Measurements from ENCODE around the gene BTNL8.

DNA sequence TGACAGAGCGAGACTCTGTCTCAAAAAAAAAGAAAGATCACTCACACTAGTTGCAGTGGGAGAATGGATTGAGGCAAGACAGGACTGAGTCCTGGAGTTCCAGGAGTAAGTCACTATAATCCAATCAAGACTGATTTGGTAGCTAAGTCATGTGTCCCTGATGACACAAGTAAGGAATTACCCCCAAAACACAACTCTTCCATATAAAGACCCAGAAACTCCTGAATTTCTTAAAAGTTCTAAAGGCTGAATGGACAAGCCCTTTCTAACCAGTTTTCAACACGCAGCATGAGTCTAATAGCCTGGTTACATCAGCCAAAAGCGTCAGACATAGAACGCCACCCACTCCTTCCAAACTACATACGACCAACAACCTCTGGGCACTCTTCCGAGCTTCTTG, 40.4 kb upstream of the BTNL8 start:
- TF ChIP-seq, protein P1, sequence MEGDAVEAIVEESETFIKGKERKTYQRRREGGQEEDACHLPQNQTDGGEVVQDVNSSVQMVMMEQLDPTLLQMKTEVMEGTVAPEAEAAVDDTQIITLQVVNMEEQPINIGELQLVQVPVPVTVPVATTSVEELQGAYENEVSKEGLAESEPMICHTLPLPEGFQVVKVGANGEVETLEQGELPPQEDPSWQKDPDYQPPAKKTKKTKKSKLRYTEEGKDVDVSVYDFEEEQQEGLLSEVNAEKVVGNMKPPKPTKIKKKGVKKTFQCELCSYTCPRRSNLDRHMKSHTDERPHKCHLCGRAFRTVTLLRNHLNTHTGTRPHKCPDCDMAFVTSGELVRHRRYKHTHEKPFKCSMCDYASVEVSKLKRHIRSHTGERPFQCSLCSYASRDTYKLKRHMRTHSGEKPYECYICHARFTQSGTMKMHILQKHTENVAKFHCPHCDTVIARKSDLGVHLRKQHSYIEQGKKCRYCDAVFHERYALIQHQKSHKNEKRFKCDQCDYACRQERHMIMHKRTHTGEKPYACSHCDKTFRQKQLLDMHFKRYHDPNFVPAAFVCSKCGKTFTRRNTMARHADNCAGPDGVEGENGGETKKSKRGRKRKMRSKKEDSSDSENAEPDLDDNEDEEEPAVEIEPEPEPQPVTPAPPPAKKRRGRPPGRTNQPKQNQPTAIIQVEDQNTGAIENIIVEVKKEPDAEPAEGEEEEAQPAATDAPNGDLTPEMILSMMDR (IDR thresholded peaks at IDR 0.05; ENCODE audit: low read depth, low read length, poor library complexity, severe bottlenecking) = no peak
- TF ChIP-seq EZH2phosphoT487 (IDR thresholded peaks at IDR 0.05; ENCODE audit: borderline replicate concordance, low read length) = no peak
